Stimulated activated CD4-positive, alpha-beta T cell treated with anti-CD3 and anti-CD28 coated beads, Interleukin-12 subunit alpha, Interleukin-12 subunit beta, amount 100 ng/mL, for 4 hours (primary cell): Measurements from ENCODE around the gene CSNK1D.
A peak's percentile ranks its signal among the peaks of the same experiment; 100 is the strongest.
"Not testable (repeated sequence)": the region's sequence is repeated elsewhere in the genome, so short reads cannot be mapped to it uniquely, and the experiment has no call there.

Experiments used
- DNase-seq: peaks from one replicate; pipeline ENCODE4 v3.0.0-alpha.2; 2020

The CSNK1D gene

GRCh38 chr17:82272495-82273326, 789 bp downstream of the CSNK1D start:
- peak; percentile 35 for DNase-seq

GRCh38 chr17:82271401-82271800, 2.1 kb downstream of the CSNK1D start:
- DNase-seq: no peak

DNA sequence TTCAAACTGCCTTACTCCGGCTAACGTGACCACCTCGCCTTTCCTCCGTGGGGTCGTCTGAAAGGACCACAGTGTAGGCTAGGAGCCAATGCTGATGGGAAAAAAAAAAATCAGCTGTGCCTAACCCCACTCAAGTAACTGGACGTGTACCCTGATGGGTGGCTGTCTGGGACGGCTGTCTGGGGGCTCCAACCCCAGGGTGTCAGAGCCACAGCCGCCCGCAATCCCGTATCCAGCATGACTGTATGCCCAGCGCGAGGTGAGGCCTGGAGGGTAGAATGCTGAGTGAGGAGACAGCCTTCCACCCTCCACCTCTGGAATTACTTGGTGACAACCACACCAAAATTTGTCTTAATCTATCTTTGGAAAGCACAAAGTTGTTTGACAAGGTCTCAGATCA, 2.8 kb downstream of the CSNK1D start:
- no peak for DNase-seq

- no peak for DNase-seq
These were observed 3.5 kb downstream of the CSNK1D start for GRCh38 chr17:82269882-82270500.

GRCh38 chr17:82269138-82269881, 4.2 kb downstream of the CSNK1D start:
- DNase-seq: no peak

- DNase-seq: peak; percentile 42
These were observed 5.7 kb downstream of the CSNK1D start for GRCh38 chr17:82267575-82268379.

DNA sequence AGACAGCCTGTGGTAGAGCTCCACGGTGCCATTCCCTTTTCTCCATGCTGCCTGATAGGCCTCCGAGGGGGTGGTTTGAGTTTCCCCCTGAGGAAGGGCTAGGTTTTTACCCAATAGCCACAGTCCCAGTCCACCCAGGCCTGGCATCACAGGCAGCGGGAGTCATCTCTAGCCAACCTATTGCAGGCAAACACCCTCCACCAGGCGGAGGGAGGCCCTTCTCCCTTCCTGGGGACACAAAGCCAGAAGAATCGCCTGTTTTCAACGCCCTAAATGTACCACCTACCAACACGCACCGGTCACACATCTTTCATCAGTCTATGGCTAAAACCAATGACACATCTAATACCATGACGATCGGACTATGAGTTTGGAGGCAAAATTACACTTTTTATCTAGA, 7.4 kb downstream of the CSNK1D start:
- no peak for DNase-seq

DNA sequence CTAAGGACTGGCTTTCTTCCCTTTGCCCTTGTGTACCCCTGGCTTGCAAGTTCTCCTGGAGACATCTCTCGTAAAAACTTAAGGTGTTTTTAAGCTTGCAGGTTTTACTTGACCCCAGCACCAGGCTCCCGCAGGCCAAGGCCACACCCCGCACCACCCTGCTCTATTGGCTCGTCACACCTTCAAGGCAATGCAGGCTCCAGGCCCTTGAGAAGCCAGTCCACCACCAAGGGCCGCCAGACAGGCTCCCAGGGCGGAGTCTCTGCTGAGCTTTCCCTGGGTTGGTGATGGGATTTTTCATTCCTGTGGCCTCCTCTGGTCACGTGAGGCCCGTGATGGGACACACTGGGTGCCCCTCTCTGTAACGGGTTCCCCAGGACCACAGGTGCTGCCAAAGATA, 9.9 kb downstream of the CSNK1D start:
- no peak for DNase-seq

DNA sequence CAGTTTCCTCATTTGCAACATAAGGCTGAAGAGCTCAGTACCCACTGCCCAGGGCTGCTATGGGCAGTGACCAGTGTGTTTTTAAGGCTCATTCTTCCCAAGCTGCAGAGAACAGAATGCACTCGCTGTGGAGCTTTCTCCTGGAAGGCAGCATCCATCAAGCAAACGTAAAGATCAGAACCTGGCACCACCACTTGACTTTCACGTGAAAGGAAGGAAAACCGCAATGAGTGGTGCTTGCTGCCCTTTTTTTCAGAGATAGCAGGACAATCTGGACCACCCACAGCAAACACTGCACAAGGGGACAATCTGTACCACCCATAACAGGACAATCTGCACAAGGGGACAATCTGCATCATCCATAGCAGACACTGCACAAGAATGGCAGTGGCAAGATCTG, 11.2 kb downstream of the CSNK1D start:
- DNase-seq: no peak

- DNase-seq: not testable (repeated sequence)
These were observed 13.2 kb downstream of the CSNK1D start for GRCh38 chr17:82259972-82260961.

- no peak for DNase-seq
These were observed 14.9 kb downstream of the CSNK1D start for GRCh38 chr17:82258555-82258954.

- peak; percentile 61 for DNase-seq
These were observed 16.0 kb downstream of the CSNK1D start for GRCh38 chr17:82257473-82257872.

DNA sequence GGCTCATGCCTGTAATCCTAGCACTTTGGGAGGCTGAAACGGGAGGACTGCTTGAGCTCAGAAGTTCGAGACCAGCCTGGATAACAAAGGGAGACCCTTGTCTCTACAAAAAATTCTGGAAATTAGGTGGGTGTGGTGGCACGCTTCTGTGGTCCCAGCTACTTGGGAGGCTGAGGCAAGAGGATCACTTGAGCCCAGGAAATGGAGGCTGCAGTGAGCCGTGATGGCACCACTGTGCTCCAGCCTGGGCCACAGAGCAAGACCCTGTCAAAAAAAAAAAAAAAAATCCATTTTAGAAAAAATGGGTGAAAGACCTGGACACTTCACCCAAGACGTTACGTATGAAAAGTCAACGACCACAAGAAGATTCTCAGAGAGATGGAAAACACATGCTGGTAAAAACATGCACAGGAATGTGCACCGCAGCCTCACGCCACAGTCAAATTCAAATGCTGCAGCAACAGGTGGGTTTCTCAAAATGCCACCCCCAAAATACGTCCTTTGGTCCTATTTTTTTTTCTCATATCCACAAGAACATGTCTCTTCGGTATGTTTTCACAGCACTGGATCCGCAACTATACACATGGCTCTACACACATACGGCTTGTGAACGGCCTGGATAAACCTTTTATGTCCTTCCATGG, 17.1 kb downstream of the CSNK1D start:
- DNase-seq: no peak

DNA sequence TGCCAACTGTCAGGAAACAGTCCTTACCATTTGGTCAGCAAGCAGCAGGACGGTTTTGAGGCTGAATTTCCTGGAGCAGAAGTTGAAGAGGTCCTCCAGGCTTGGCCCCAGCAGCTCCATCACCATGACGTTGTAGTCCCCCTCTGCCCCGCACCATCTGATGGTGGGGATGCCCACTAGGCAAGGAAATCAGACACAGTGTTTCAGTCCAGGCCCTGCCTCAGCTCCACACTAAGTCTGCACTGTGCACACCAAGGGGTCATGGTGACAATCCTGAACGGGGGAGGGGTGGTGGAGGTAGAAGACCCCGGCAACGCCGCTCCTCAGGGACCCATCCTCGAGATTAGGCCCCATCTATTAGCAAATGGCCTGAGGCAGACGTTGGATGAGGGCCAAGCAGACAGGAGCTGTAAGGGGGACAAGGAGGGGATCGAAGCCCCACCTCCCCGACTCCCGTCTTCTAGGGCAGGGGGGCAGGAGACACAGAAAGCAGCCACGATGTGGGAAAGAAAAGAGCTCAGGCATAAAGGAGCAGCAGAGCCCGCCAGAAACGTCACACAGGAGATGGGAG, 18.0 kb downstream of the CSNK1D start:
- no peak for DNase-seq

DNA sequence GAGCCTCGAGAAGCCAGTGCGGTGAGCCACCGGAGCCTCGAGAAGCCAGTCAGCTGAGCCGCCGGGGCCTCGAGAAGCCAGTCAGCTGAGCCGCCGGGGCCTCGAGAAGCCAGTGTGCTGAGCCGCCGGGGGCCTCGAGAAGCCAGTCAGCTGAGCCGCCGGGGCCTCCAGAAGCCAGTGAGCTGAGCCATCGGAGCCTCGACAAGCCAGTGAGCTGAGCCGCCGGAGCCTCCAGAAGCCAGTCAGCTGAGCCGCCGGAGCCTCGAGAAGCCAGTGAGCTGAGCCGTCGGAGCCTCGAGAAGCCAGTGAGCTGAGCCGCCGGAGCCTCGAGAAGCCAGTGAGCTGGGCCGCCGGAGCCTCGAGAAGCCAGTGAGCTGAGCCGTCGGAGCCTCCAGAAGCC, 18.8 kb downstream of the CSNK1D start:
- DNase-seq: not testable (repeated sequence)

GRCh38 chr17:82254096-82254495, 19.4 kb downstream of the CSNK1D start:
- DNase-seq: not testable (repeated sequence)

DNA sequence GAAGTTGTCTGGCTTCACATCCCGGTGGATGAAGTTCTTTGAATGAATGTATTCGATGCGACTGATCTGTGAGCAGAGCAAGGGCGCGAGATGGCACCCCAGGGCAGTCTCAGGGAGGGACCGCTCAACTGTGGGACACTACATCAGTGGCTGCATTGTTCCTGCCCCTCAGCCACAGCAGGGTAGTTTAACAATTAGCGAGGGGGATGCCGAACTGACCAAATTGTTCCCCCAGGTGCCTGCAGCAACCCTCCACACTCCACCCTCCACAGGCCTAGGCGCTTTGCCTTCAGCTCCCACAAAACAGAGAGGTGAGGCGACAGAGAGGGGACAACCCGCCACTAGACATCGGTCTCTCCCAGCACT, 20.3 kb downstream of the CSNK1D start:
- no peak for DNase-seq

- no peak for DNase-seq
These were observed 20.9 kb downstream of the CSNK1D start for GRCh38 chr17:82252511-82253178.

DNA sequence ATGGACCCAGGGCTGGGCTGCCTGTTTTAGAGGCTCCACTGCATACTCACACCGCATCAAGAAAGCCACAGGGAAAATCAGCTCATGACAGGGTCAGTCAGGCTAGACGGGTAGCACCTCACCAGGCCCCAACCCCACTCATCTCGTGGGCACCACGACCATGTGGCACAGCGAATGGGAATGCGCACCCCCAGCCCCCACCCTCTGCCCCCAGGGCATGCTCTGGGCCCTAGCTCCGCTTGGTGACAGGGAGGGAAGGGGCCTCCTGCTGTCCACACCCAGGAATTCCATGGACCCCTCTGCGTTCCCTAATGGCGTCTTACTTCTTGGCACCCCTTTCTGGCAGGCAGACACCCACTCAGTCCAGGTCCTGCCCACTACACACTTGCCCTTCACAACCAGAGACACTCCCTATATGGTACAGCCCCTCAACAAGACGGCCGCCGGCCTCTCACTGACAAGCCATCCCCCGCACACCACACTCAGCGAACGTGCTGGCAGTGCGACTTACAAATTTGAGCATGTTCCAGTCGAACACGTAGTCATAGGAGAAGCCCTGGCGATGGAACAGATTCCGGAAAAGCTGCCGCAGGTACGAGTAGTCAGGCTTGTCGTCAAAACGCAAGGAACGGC, 22.5 kb downstream of the CSNK1D start:
- no peak for DNase-seq
